Tibial nerve (tissue), 4 donors: ENCODE measurements around the gene ALPK3.

Experiments
- CTCF ChIP-seq, 5 experiments: fragments of 200-600 bp in 3 of 5; fragments of 450-650 bp in 2 of 5; sonication (generic) in 3 of 5; IDR thresholded peaks; one replicate each; pipeline ENCODE4 v1.5.1; 2016 to 2019; ENCODE audit warnings: antibody characterized with exemption in 5 of 5, mild to moderate bottlenecking in 3 of 5, moderate library complexity in 2 of 5
- EP300 ChIP-seq, 2 donors: sonication (generic); formaldehyde crosslinking; IDR thresholded peaks; one replicate each; pipeline ENCODE4 v1.6.1; 2017; ENCODE audit warnings: antibody characterized with exemption in 2 of 2, mild to moderate bottlenecking in 1 of 2
- POLR2A ChIP-seq, 2 donors: fragments of 450-650 bp; IDR thresholded peaks; one replicate each; pipeline ENCODE4 v1.6.1; 2017; ENCODE audit warnings: antibody characterized with exemption in 2 of 2, mild to moderate bottlenecking in 2 of 2, moderate library complexity in 2 of 2

GRCh38 chr15:84913360-84913723 is 96.2 kb downstream of the ALPK3 start:
- TF ChIP-seq POLR2A (IDR thresholded peaks at IDR 0.05) (no peak), CTCF (IDR thresholded peaks at IDR 0.05) (no peak), EP300 (IDR thresholded peaks at IDR 0.05) (no peak)
